ENCODE measurements around the gene AFF3. TPM values are rescaled to one million over a fixed set of nuclear protein-coding genes. Genes with fewer than 3 reads are reported as not detected.

AFF3 gene
- total RNA-seq, 4 donors from 2014 or later, result 3.1 to 5.0 (median 3.7) TPM

- Histone ChIP-seq H3K36me3 (no peaks in the 10 kb centered on the region), H3K27ac (no peak overlapping the region), H3K9me3 (no peaks in the 10 kb centered on the region), H3K4me3 (no peak overlapping the region), H3K4me1 (no peaks in the 10 kb centered on the region), H3K27me3 (no peaks in the 10 kb centered on the region)
- 59% methylated on average over 7 of the region's 7 CpGs for WGBS
- DNase-seq (ENCODE audit: low spot score in 2 of 2), result no peak
- TF ChIP-seq EP300 (IDR thresholded peaks at IDR 0.05) (no peak), POLR2A (IDR thresholded peaks at IDR 0.05) (no peak), POLR2AphosphoS5 (IDR thresholded peaks at IDR 0.05) (no peak)
Observed at GRCh38 chr2:99762714-99763113, 379.7 kb downstream of the AFF3 start.

DNA sequence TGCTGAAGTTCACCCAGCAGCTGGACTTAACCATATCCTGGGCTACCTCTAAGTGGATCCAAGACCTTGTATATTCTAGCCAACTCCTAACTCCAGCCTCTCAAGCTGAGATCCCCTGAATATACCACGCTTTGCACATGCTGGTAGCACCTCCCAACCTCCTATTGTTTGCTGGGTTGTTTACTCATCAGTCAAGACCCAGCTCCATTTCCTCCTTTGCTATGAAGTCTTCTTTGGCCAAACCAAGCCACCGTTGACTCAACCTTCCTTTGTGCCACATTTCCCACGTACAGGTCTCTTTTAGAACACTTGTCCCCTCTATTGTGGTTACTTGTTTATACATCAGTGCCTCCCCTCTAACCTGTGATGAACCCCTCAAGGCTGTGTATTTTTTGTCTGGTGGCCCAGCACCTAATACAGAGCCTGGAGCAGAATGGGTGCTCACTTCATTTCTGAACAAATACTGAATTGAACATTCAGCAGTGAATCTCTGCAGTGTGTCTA lies 384.7 kb downstream of the AFF3 start:
- Histone ChIP-seq H3K4me3 (no peak overlapping the region), H3K9me3 (no peaks in the 10 kb centered on the region), H3K4me1 (no peaks in the 10 kb centered on the region), H3K27ac (no peak overlapping the region), H3K27me3 (no peaks in the 10 kb centered on the region), H3K36me3 (no peaks in the 10 kb centered on the region)
- TF ChIP-seq POLR2A (IDR thresholded peaks at IDR 0.05) (no peak), CTCF (IDR thresholded peaks at IDR 0.05) (no peak), EP300 (IDR thresholded peaks at IDR 0.05) (no peak), POLR2AphosphoS5 (IDR thresholded peaks at IDR 0.05) (no peak)
- WGBS, result 89% methylated on average over 3 of the region's 3 CpGs
- DNase-seq (ENCODE audit: low spot score in 2 of 2), result no peak

GRCh38 chr2:99756059-99756458 lies 386.3 kb downstream of the AFF3 start:
- no peaks in the 10 kb centered on the region for H3K9me3 ChIP-seq
- no peaks in the 10 kb centered on the region for H3K27me3 ChIP-seq
- no peak for TF ChIP-seq POLR2A (IDR thresholded peaks at IDR 0.05)
- no peak for TF ChIP-seq POLR2AphosphoS5 (IDR thresholded peaks at IDR 0.05)
- no peak for TF ChIP-seq EP300 (IDR thresholded peaks at IDR 0.05)
- no peak for TF ChIP-seq CTCF (IDR thresholded peaks at IDR 0.05)
- H3K4me1 ChIP-seq, result no peaks in the 10 kb centered on the region
- no peak overlapping the region for H3K27ac ChIP-seq
- no peaks in the 10 kb centered on the region for H3K36me3 ChIP-seq
- DNase-seq (ENCODE audit: low spot score in 2 of 2), result no peak
- H3K4me3 ChIP-seq, result no peak overlapping the region
- 80% methylated on average over 1 of the region's 1 CpG for WGBS

DNA sequence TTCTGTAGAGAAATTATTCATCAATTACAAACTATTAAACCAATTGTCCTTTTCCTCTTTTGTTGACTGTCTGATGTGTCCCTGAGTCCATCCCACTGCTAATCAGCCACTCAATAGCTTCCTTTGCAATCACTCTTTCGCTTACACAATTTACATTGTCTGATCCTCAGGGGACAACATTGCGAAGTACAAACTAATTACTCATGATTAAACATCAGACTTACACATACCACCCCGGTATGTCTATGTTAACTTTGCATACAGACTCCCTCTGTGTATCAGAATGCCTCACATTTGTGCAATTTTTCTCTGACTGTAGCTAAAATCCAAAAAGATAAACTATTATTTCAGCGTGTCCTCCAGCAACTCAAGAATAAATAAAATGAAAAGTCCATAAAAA lies 388.2 kb downstream of the AFF3 start:
- H3K36me3 ChIP-seq, result no peaks in the 10 kb centered on the region
- H3K9me3 ChIP-seq, result no peaks in the 10 kb centered on the region
- WGBS, result 80% methylated on average over 4 of the region's 4 CpGs
- no peak overlapping the region for H3K27ac ChIP-seq
- no peak for DNase-seq (ENCODE audit: low spot score in 2 of 2)
- no peaks in the 10 kb centered on the region for H3K27me3 ChIP-seq
- TF ChIP-seq POLR2AphosphoS5 (IDR thresholded peaks at IDR 0.05), result no peak
- no peaks in the 10 kb centered on the region for H3K4me1 ChIP-seq
- H3K4me3 ChIP-seq, result no peak overlapping the region

GRCh38 chr2:99753505-99753904 lies 388.9 kb downstream of the AFF3 start:
- no peak overlapping the region for H3K27ac ChIP-seq
- WGBS, result 89% methylated on average over 8 of the region's 8 CpGs

DNA sequence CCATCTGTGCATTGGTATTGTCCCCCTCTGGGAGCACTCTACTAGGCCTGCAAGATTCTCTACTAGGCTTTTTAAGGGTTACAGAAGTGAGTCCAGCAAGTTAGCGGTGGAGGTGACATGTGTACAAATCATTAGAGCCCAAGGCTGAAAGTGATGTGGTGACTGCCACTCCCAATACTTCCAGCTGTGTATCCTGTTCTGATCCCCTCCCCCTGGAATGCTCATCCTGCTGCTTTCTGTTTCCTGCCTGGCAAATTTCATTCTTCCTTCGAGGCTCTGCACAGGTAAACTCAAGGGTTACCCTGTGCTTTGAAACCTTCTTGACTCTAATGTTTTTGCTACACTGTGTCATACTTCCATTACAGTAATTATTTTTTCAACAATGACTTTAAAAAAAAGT lies 394.0 kb downstream of the AFF3 start:
- 18% methylated on average over 2 of the region's 2 CpGs for WGBS
- TF ChIP-seq CTCF (IDR thresholded peaks at IDR 0.05), result no peak
- no peak for TF ChIP-seq POLR2A (IDR thresholded peaks at IDR 0.05)
- TF ChIP-seq EP300 (IDR thresholded peaks at IDR 0.05), result no peak
- no peak for TF ChIP-seq POLR2AphosphoS5 (IDR thresholded peaks at IDR 0.05)

More at GRCh38 chr2:99753505-99753904, 388.9 kb downstream of the AFF3 start:
- no peak for TF ChIP-seq CTCF (IDR thresholded peaks at IDR 0.05)
- no peak for TF ChIP-seq POLR2A (IDR thresholded peaks at IDR 0.05)
- TF ChIP-seq POLR2AphosphoS5 (IDR thresholded peaks at IDR 0.05), result no peak
- no peak for TF ChIP-seq EP300 (IDR thresholded peaks at IDR 0.05)
- no peaks in the 10 kb centered on the region for H3K9me3 ChIP-seq
- no peak for DNase-seq (ENCODE audit: low spot score in 2 of 2)
- no peaks in the 10 kb centered on the region for H3K27me3 ChIP-seq
- H3K36me3 ChIP-seq, result no peaks in the 10 kb centered on the region
- no peak overlapping the region for H3K4me3 ChIP-seq
- H3K4me1 ChIP-seq, result no peaks in the 10 kb centered on the region

More for the DNA sequence above, 394.0 kb downstream of the AFF3 start:
- Histone ChIP-seq H3K4me1 (no peaks in the 10 kb centered on the region), H3K4me3 (no peak overlapping the region), H3K36me3 (no peaks in the 10 kb centered on the region), H3K9me3 (no peaks in the 10 kb centered on the region), H3K27ac (no peak overlapping the region), H3K27me3 (no peaks in the 10 kb centered on the region)
- no peak for DNase-seq (ENCODE audit: low spot score in 2 of 2)
